ENCODE results near the gene LGALS16.

DNA sequence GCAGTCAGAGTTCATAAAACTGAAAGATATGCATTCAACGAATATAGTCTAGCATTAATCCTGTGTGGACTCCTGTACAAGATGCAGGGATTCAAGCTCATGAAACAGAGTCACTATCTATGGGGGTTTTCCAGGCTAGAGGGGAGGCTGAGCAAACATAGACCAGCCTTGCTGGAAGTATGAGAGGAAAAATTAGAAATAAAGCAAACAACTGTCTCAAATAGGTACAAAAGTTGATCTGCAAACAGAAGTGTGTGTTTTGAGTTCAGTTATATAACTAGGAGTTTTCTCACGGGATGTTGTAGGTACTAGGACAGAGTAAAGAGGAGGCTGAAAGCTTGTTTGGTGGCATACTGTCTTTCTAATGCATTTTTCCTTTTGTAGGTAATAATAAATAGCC is 40.0 kb downstream of the LGALS16 start:
- TF ChIP-seq FOXK2 (IDR thresholded peaks at IDR 0.05): no peak
- no peak for TF ChIP-seq SP1 (IDR thresholded peaks at IDR 0.05)
- TF ChIP-seq NFRKB (IDR thresholded peaks at IDR 0.05): no peak
- no peak for TF ChIP-seq HDGF (IDR thresholded peaks at IDR 0.05; ENCODE audit: borderline replicate concordance)

Measured in HEK293T (cell line).